ENCODE measurements around the gene CC2D2A. TPM values are rescaled to one million over a fixed set of nuclear protein-coding genes. Genes with fewer than 3 reads are reported as not detected.

The CC2D2A gene
- total RNA-seq, 1 experiment from 2014 or later: 3.6 TPM

DNA sequence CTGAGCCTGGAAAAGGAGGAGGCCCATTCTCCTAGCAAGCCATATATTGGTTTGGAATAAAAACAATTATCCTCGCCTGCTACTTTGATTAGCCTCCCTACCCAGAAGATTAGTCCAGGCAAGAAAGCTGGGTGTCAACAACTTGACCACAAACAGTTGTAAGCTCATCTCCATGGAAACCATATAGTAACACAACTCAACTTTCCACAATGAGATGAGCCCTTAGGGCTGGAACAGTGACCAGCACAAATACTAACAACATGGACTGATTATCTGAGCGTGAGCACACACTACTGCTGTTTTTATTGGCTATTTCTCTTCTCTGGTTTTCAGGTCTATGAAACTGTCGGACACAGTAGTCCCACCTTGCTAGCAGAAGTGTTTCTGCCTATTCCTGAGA, 80.8 kb downstream of the CC2D2A start:
- H3K4me1 ChIP-seq (ENCODE audit: control insufficient read depth, insufficient read depth, low read length): no peaks in the 10 kb centered on the region
- ChIA-PET CTCF (no interaction called here), POLR2A (no interaction called here)
- H3K27ac ChIP-seq (ENCODE audit: low read length): no peak overlapping the region
- H3K4me3 ChIP-seq (ENCODE audit: low read depth in 2 of 2, low read length in 2 of 2): no peak overlapping the region
- no peaks in the 10 kb centered on the region for H3K9me3 ChIP-seq (ENCODE audit: control insufficient read depth, insufficient read depth, low read depth, low read length)
- DNase-seq (ENCODE audit: low read depth, low spot score): no peak
- no peaks in the 10 kb centered on the region for H3K27me3 ChIP-seq (ENCODE audit: control insufficient read depth, insufficient read depth, low read length)
- BruUV-seq (replicated peaks): no TSS peak
- in situ Hi-C loops (cut with HindIII; ENCODE audit: low pct_unique_long_range_greater_than_20kb, low sequenced_read_pairs): no loop called here
- TF ChIP-seq POLR2AphosphoS5 (IDR thresholded peaks at IDR 0.05; ENCODE audit: low read depth, low read length): no peak
- no peak for TF ChIP-seq SIN3A (IDR thresholded peaks at IDR 0.05; ENCODE audit: borderline replicate concordance, insufficient read depth, low read depth, low read length)
- no peak for TF ChIP-seq TCF7L2 (IDR thresholded peaks at IDR 0.05; ENCODE audit: low read depth, low read length)
- TF ChIP-seq CTCF (IDR thresholded peaks at IDR 0.05): no peak
- no peak for TF ChIP-seq REST (IDR thresholded peaks at IDR 0.05; ENCODE audit: insufficient read depth in 1 of 2, low read depth in 2 of 2, low read length in 1 of 2)
- intact Hi-C loops (cut with micrococcal nuclease; ENCODE audit: unreplicated experiment): no loop called here
- ATAC-seq: no peak
- H3K36me3 ChIP-seq (ENCODE audit: control insufficient read depth, insufficient read depth, low read length): no peaks in the 10 kb centered on the region

GRCh38 chr4:15551740-15552446, 82.2 kb downstream of the CC2D2A start:
- Histone ChIP-seq H3K9me3 (ENCODE audit: control insufficient read depth, insufficient read depth, low read depth, low read length) (no peaks in the 10 kb centered on the region), H3K4me1 (ENCODE audit: control insufficient read depth, insufficient read depth, low read length) (no peaks in the 10 kb centered on the region), H3K27me3 (ENCODE audit: control insufficient read depth, insufficient read depth, low read length) (no peaks in the 10 kb centered on the region), H3K36me3 (ENCODE audit: control insufficient read depth, insufficient read depth, low read length) (no peaks in the 10 kb centered on the region), H3K27ac (ENCODE audit: low read length) (no peak overlapping the region), H3K4me3 (ENCODE audit: low read depth in 2 of 2, low read length in 2 of 2) (no peak overlapping the region)
- intact Hi-C loops (cut with micrococcal nuclease; ENCODE audit: unreplicated experiment): no loop called here
- in situ Hi-C loops (cut with HindIII; ENCODE audit: low pct_unique_long_range_greater_than_20kb, low sequenced_read_pairs): no loop called here
- ATAC-seq (no peak), DNase-seq (ENCODE audit: low read depth, low spot score) (no peak)
- no TSS peak for BruUV-seq (replicated peaks)
- no peak for TF ChIP-seq TCF7L2 (IDR thresholded peaks at IDR 0.05; ENCODE audit: low read depth, low read length)
- no peak for TF ChIP-seq POLR2AphosphoS5 (IDR thresholded peaks at IDR 0.05; ENCODE audit: low read depth, low read length)
- TF ChIP-seq CTCF (IDR thresholded peaks at IDR 0.05): no peak
- no peak for TF ChIP-seq REST (IDR thresholded peaks at IDR 0.05; ENCODE audit: insufficient read depth in 1 of 2, low read depth in 2 of 2, low read length in 1 of 2)
- TF ChIP-seq SIN3A (IDR thresholded peaks at IDR 0.05; ENCODE audit: borderline replicate concordance, insufficient read depth, low read depth, low read length): no peak
- ChIA-PET CTCF (no interaction called here), POLR2A (no interaction called here)

Measured in Panc1 (cell line).